Bronchial epithelial cell (primary cell): ENCODE results near the gene SWT1. TPM values are rescaled to one million over a fixed set of nuclear protein-coding genes. Genes with fewer than 3 reads are reported as not detected.

ENCODE experiments used
- DNase-seq: peaks from one replicate; pipeline ENCODE4 v3.0.0-alpha.2; 2010; ENCODE audit warnings: low read depth
- FAIRE-seq: peaks from 2 replicates; lab custom pipeline; 2011; peaks lifted over from hg19 to GRCh38; lab: Jason Lieb, UNC
- H3K27me3 ChIP-seq: 2 replicates; pipeline ENCODE4 v1.5.1; 2011; ENCODE audit warnings: low read length; ENCODE audit not compliant: control insufficient read depth, insufficient read depth
- H3K36me3 ChIP-seq: 2 replicates; pipeline ENCODE4 v1.5.1; 2011; ENCODE audit warnings: low read length; ENCODE audit not compliant: control insufficient read depth, insufficient read depth
- H3K4me3 ChIP-seq: 2 replicates; pipeline ENCODE4 v1.5.1; 2011; ENCODE audit warnings: mild to moderate bottlenecking, low read depth, low read length, control low read depth
- total RNA-seq: library from RNA; depleted of rRNA; stranded (reverse); fragments of >200 nt; gene quantifications from 2 replicates; pipeline ENCODE4 v1.2.1, GENCODE V29; 2014
- TF ChIP-seq, protein P1 (sequence below): IDR thresholded peaks from 2 replicates; pipeline ENCODE4 v1.5.1; 2011; ENCODE audit warnings: mild to moderate bottlenecking, moderate library complexity, low read length, control low read depth, inconsistent platforms; ENCODE audit not compliant: insufficient read depth, severe bottlenecking

The SWT1 gene
- total RNA-seq, 1 donor from 2014 or later, result 2.9 TPM

DNA sequence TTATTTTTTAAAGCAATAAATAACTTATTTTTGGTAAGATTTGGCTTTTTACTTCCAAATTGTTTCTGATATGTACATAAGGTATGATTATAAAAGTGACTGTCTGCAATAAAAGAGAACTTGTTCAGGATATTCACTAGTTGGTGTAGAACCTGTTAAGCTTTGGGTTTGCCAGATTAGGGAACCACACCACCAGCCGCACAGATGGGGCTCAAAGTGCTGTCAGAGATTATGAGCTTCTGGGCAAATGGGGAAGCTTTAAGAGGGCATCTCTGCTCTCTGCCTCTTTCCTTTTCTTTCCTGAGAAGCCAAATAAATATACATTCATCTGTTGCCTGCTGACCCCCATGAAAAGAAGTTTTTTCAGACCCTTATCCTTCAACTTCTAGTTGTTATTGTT, 134.7 kb downstream of the SWT1 start:
- H3K27me3 ChIP-seq, result no peaks in the 10 kb centered on the region
- H3K36me3 ChIP-seq, result no peaks in the 10 kb centered on the region
- DNase-seq, result no peak
- TF ChIP-seq, protein P1, sequence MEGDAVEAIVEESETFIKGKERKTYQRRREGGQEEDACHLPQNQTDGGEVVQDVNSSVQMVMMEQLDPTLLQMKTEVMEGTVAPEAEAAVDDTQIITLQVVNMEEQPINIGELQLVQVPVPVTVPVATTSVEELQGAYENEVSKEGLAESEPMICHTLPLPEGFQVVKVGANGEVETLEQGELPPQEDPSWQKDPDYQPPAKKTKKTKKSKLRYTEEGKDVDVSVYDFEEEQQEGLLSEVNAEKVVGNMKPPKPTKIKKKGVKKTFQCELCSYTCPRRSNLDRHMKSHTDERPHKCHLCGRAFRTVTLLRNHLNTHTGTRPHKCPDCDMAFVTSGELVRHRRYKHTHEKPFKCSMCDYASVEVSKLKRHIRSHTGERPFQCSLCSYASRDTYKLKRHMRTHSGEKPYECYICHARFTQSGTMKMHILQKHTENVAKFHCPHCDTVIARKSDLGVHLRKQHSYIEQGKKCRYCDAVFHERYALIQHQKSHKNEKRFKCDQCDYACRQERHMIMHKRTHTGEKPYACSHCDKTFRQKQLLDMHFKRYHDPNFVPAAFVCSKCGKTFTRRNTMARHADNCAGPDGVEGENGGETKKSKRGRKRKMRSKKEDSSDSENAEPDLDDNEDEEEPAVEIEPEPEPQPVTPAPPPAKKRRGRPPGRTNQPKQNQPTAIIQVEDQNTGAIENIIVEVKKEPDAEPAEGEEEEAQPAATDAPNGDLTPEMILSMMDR, result no peak
- H3K4me3 ChIP-seq, result no peak overlapping the region
- no peak for FAIRE-seq

DNA sequence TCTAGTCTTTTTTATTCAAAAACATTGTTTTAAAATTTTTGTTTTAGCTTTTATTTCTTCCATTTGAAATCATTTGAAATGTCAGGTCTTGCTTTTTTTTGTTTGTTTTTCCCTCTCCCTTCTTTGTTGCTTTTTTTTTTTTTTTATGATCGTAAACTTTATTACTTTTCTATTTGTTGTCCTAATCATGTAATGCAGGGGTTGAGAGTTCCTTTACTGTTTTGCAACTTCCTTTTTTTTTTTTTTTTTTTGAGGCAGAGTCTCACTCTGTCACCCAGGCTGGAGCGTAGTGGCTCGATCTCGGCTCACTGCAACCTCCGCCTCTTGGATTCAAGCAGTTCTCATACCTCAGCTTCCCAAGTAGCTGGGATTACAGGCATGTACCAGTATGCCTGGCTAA, 135.3 kb downstream of the SWT1 start:
- H3K4me3 ChIP-seq, result no peak overlapping the region
- FAIRE-seq, result no peak

DNA sequence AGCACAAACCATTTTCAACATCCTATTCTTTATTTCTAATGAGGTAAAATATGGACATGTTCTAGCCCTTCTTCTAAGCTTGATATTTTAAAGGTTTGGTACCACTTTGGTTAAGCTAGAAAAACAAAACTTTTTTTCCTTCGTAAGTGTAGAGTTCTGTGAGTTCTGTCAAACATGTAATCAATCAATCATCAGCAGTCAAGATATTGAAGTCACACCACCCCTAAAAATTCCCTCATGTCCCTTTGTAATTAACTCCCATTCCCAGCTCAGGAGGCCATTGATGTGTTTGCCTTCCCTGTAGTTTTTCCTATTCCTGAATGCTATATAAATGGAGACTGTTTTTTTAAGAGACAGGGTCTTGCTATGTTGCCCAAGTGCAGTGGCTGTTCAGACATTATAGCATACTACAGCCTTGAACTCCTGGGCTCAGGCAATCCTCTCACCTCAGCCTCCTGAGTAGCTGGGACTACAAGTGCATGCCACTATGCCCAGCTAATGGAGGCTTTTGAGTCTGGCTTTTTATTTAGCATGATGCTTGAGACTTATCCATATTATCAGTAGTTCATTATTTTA, 137.1 kb downstream of the SWT1 start:
- no peak for DNase-seq
- no peak overlapping the region for H3K4me3 ChIP-seq
- FAIRE-seq, result no peak
- peaks cover 6% of the 10 kb centered on the region for H3K36me3 ChIP-seq
- no peaks in the 10 kb centered on the region for H3K27me3 ChIP-seq
- TF ChIP-seq, protein P1, result no peak

More for the DNA sequence above, 135.3 kb downstream of the SWT1 start:
- DNase-seq, result no peak
- TF ChIP-seq, protein P1, result no peak
- Histone ChIP-seq H3K36me3 (no peaks in the 10 kb centered on the region), H3K27me3 (no peaks in the 10 kb centered on the region)

DNA sequence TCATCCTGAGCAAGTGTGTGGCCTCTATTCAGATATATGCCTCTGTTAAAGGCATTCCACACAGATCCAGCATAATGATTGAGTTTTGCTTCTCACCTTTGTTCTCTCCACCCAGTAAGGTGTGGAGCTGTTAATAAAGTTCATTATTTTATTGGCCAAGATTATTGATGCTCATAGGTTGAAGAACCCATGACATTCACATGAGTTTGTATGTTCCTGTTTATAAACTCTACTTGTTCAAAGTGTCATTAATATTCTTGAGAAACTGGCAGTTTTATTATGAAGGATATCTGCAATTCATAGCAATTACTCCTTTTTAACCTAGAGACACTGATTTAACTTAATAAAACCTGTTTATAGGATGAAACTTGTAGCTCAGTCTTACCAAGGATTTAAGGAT, 138.1 kb downstream of the SWT1 start:
- no peak overlapping the region for H3K4me3 ChIP-seq
- DNase-seq (no peak), FAIRE-seq (no peak)
- H3K36me3 ChIP-seq, result peaks cover 6% of the 10 kb centered on the region
- no peaks in the 10 kb centered on the region for H3K27me3 ChIP-seq
- TF ChIP-seq, protein P1, result no peak

DNA sequence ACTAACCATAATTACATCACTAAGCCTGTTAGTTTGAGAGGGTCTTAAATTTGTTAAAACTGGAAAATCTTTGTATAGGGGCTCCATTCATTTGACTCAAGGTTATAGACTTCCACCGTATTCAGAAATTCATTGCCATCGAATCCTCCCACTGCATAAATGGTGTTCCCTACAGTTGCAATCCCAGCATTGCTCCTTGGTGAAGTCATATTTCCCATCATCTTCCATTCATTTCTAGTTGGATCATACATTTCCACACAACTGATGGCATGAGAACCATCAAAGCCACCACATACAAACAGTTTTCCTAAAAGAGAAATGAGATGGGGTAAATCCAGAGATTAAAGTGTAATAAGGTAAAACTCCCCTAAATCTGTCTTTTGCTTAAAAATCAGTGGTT, 141.0 kb downstream of the SWT1 start:
- Histone ChIP-seq H3K27me3 (no peaks in the 10 kb centered on the region), H3K4me3 (no peak overlapping the region), H3K36me3 (peaks cover 14% of the 10 kb centered on the region)
- DNase-seq, result no peak
- TF ChIP-seq, protein P1, result no peak
- FAIRE-seq, result no peak

DNA sequence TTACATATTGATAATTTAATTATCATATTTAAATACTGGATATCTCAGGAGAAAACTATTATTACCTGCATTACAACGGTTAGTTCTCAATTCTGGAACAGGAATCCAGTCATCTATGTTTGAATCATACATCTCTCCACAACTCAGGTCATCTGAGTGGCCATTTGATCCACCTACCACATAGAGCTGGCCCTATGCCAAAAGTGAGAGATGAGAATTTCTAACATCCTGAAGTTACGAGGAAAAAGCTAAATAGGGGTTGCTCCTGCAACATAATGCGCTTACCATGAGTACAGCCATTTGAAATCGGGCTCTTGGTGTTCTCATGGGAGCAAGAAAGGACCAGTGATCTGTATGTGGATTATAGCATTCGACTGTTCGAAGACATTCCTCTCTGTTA, 143.2 kb downstream of the SWT1 start:
- Histone ChIP-seq H3K4me3 (no peak overlapping the region), H3K27me3 (no peaks in the 10 kb centered on the region), H3K36me3 (peaks cover 15% of the 10 kb centered on the region)
- FAIRE-seq, result no peak
- TF ChIP-seq, protein P1, result no peak
- DNase-seq, result no peak
